SJCRH30 (cell line): Measurements from ENCODE around the gene RAE1. TPM values are rescaled to one million over a fixed set of nuclear protein-coding genes. Genes with fewer than 3 reads are reported as not detected.
A peak's percentile ranks its signal among the peaks of the same experiment; 100 is the strongest.

ENCODE experiments used
- DNase-seq, 2 experiments: peaks; one replicate each; pipeline ENCODE4 v3.0.0-alpha.2; 2015 to 2020
- H3K27ac ChIP-seq: fragments of 250-450 bp; sonication (Bioruptor Pico); 2 replicates; pipeline ENCODE4 v1.5.1; 2020; ENCODE audit warnings: mild to moderate bottlenecking, moderate library complexity
- H3K27me3 ChIP-seq: fragments of 250-450 bp; sonication (Bioruptor Pico); 2 replicates; pipeline ENCODE4 v1.5.1; 2020; ENCODE audit warnings: mild to moderate bottlenecking, moderate library complexity
- H3K36me3 ChIP-seq: fragments of 250-450 bp; sonication (Bioruptor Pico); 2 replicates; pipeline ENCODE4 v1.5.1; 2020; ENCODE audit warnings: mild to moderate bottlenecking, moderate library complexity
- H3K4me1 ChIP-seq: fragments of 250-450 bp; sonication (Bioruptor Pico); 2 replicates; pipeline ENCODE4 v1.5.1; 2020; ENCODE audit warnings: mild to moderate bottlenecking, moderate library complexity
- H3K4me3 ChIP-seq: fragments of 250-450 bp; sonication (Bioruptor Pico); 2 replicates; pipeline ENCODE4 v1.5.1; 2020; ENCODE audit warnings: mild to moderate bottlenecking, moderate library complexity
- H3K9me3 ChIP-seq: fragments of 250-450 bp; sonication (Bioruptor Pico); replicated peaks from 2 replicates; pipeline ENCODE4 v1.5.1; 2020; ENCODE audit warnings: mild to moderate bottlenecking, moderate library complexity
- total RNA-seq: library from RNA; depleted of rRNA; stranded (reverse); fragments of >200 nt; shearing (Covaris generic); gene quantifications from 2 replicates; pipeline ENCODE4 v1.2.3, GENCODE V29; 2014

RAE1 gene
- total RNA-seq, 1 experiment from 2014 or later = 112 TPM

DNA sequence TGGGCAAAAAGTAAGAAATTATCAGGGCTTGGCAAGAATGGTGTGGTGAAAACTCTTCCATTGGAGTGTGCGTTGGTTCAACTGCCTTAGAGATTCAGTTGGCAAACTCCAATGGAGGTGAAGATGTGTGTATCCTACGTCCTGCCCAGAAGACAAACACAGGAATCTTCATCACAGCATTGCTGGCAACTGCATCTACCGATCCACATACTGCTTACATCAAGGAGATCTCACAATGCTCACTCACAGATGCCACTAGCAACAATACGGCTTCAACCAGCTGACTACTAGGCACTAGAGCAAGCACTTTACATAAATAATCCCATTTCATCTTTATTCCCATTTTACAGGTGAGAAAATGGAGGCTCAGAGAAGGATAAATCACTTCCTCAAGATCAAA, 31.5 kb upstream of the RAE1 start:
- H3K4me1 ChIP-seq = no peaks in the 10 kb centered on the region; the same call in 1 of the 2 replicates
- DNase-seq = no peak
- no peak overlapping the region for H3K4me3 ChIP-seq
- H3K36me3 ChIP-seq = no peaks in the 10 kb centered on the region
- H3K27ac ChIP-seq = no peak overlapping the region
- peaks cover 24% of the 10 kb centered on the region; the same call in 1 of the 2 replicates for H3K27me3 ChIP-seq
- H3K9me3 ChIP-seq = no peaks in the 10 kb centered on the region

GRCh38 chr20:57320358-57320757, 30.7 kb upstream of the RAE1 start:
- Histone ChIP-seq H3K27ac (no peak overlapping the region), H3K36me3 (no peaks in the 10 kb centered on the region), H3K27me3 (peaks cover 23% of the 10 kb centered on the region; the same call in 1 of the 2 replicates), H3K9me3 (no peaks in the 10 kb centered on the region), H3K4me3 (no peak overlapping the region), H3K4me1 (no peaks in the 10 kb centered on the region; the same call in 1 of the 2 replicates)
- no peak for DNase-seq

- DNase-seq = no peak
- Histone ChIP-seq H3K36me3 (no peaks in the 10 kb centered on the region), H3K4me3 (no peak overlapping the region), H3K27ac (no peak overlapping the region), H3K9me3 (no peaks in the 10 kb centered on the region), H3K27me3 (peaks cover 24% of the 10 kb centered on the region; the same call in 1 of the 2 replicates), H3K4me1 (no peaks in the 10 kb centered on the region; the same call in 1 of the 2 replicates)
These were observed 29.9 kb upstream of the RAE1 start for GRCh38 chr20:57321142-57321541.

- H3K36me3 ChIP-seq = no peaks in the 10 kb centered on the region
- no peak overlapping the region for H3K27ac ChIP-seq
- H3K4me3 ChIP-seq = no peak overlapping the region
- H3K27me3 ChIP-seq = peaks cover 36% of the 10 kb centered on the region
- no peaks in the 10 kb centered on the region for H3K9me3 ChIP-seq
- DNase-seq = no peak
- H3K4me1 ChIP-seq = peaks cover 3% of the 10 kb centered on the region; the same call in 1 of the 2 replicates
These were observed 28.6 kb upstream of the RAE1 start for GRCh38 chr20:57322476-57322875.

DNA sequence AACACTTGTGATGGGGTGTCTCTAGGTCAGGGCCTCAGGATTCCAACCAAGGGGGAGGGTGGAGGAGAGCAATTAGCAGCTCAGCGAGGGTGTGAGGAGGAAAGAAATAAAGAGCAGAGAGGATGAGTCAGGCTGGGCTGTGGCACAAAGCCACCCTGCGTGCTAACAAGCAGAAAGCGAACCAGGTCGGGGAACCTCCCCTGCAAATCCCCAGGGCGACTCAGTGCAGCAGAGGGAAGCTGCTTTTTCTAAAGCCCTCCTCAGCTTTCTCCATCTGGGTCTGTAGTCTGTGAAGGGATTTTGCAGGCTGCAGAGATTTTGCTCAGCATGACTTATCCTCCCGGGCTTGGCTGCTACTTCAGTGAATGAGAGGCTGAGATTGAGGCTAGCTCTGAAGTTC, 28.0 kb upstream of the RAE1 start:
- H3K27ac ChIP-seq = no peak overlapping the region
- H3K4me3 ChIP-seq = no peak overlapping the region
- DNase-seq = peak; percentile 33 to 40
- H3K36me3 ChIP-seq = no peaks in the 10 kb centered on the region
- no peaks in the 10 kb centered on the region for H3K9me3 ChIP-seq
- peaks cover 3% of the 10 kb centered on the region; the same call in 1 of the 2 replicates for H3K4me1 ChIP-seq
- H3K27me3 ChIP-seq = peaks cover 35% of the 10 kb centered on the region

DNA sequence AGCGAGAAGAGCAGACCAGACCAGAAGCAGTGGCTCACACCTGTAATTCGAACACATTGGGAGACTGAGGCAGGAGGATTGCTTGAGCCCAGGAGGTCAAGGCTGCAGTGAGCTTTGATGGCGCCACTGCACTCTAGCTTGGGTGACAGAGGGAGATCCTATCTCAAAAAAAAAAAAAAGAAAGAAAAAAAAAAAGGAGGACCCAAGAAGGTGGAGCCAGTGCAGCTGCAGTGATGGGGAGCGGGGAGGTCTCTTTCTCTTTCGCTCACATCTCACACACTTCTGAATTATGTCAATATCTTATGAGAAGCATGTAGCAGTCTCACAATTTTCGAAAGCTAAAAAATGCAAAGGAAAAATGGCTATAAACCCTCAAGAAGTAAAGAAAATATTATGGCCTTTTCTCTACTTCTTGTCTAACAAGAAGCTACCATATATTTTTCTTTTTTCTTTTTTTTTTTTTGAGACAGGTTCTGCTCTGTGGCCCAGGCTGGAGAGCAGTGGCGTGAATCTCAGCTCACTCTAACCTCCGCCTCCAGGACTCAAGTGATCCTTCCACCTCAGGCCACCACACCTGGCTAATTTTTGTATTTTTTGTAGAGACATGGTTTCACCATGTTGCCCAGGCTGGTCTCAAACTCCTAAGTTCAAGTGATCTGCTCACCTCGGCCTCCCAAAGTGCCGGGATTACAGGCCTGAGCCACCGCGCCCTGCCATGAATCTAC, 25.3 kb upstream of the RAE1 start:
- H3K4me1 ChIP-seq = peaks cover 3% of the 10 kb centered on the region; the same call in 1 of the 2 replicates
- no peak for DNase-seq
- H3K36me3 ChIP-seq = no peaks in the 10 kb centered on the region
- no peaks in the 10 kb centered on the region for H3K9me3 ChIP-seq
- H3K4me3 ChIP-seq = no peak overlapping the region
- H3K27ac ChIP-seq = no peak overlapping the region
- peaks cover 40% of the 10 kb centered on the region for H3K27me3 ChIP-seq

DNA sequence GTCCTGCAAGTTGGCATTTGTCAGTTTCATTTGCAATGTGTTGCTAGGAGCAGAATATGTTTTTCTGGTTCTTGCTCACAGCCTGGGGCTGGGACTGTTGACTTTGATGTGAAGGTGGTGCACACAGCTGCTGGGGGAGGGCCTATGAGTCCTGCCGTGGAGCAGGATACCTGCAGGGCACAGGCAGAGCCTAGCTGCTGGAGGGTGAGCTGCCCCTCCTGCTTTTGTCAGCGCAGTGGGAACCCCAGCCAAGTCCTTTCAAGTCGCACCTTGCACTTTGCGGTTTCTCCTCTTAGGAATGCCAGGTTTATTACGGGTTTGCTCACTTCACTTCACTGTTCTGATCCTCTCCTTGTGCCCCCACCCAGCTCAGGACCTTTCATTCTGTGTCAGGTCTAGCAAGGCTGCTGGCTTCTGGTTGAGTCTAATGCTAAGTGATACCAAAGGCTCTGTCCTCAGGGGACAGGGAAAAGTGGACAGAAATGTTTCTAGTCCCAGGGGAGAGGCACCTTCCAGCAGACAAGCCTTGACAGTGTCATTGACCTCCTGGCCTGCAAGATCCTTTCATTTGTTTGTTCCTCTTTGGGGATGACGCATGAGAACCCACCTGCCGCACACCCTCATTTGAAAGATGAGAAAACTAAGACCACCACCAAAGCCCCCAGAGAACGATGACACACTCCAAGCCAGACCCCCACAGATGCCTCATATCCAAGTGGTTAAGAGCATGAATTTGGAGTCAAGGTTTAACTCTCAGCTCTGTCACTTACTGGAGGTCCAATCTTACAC, 24.2 kb upstream of the RAE1 start:
- Histone ChIP-seq H3K4me1 (peaks cover 3% of the 10 kb centered on the region; the same call in 1 of the 2 replicates), H3K4me3 (no peak overlapping the region)
- DNase-seq = no peak

DNA sequence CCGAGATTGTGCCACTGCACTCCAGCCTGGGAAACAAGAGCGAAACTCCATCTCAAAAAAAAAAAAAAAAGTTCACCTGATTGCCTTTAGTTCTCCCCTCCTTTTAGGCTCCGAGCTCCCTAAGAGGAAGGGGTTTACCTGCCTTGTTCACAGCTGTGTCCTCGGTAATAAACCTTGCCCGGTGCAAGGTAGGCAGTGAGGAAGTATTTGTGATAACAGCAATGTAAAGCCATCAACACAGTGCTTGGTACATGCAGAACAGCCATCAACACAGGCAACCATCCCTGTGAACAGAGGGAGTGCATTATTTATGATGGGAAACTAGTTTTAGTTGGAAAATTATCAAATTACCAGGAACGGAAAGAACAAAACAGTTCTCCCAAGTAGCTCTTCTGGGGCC, 23.2 kb upstream of the RAE1 start:
- Histone ChIP-seq H3K4me3 (no peak overlapping the region), H3K4me1 (peaks cover 3% of the 10 kb centered on the region; the same call in 1 of the 2 replicates), H3K36me3 (no peaks in the 10 kb centered on the region), H3K27me3 (peaks cover 37% of the 10 kb centered on the region), H3K9me3 (no peaks in the 10 kb centered on the region), H3K27ac (no peak overlapping the region)
- no peak for DNase-seq

More for the DNA sequence above, 24.2 kb upstream of the RAE1 start:
- Histone ChIP-seq H3K27me3 (peaks cover 40% of the 10 kb centered on the region), H3K27ac (no peak overlapping the region), H3K9me3 (no peaks in the 10 kb centered on the region), H3K36me3 (no peaks in the 10 kb centered on the region)

DNA sequence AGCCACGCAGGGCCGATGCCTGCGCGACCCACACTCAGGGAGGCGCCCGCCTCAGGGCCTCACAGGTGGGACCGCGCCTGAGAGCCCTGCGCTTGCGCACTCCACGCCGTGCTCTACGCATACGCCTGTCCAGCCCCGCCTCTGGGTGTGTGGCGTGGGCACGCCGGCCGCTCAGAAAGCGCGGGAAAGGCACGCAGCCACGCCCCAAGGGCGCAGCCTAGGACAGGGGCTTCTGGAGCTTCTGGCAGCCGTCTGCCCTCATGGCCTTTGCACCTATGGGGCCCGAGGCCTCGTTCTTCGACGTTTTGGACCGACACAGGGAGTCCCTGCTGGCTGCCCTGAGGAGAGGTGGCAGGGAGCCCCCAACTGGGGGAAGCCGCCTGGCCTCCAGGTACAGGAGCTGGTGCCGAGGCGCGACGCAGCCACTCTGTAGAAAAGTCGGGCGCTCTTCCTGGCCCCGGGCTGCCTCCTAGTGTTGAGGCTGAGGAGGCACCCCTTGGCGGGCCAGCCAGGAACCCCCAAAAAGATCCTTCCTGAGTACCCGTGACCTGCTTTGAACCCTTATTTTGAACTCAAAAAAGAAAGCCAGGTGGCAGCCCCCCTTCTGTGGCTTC, 21.3 kb upstream of the RAE1 start, which contains the start of gene SPO11:
SPO11 (plus strand) TSS at position 196 of the 614 bp plus-strand sequence; CDS start at position 261, 65 bp downstream.
- no peak for DNase-seq
- Histone ChIP-seq H3K36me3 (no peaks in the 10 kb centered on the region), H3K9me3 (no peaks in the 10 kb centered on the region), H3K4me3 (no peak within 1 kb of the TSS), H3K27me3 (peaks cover 34% of the 10 kb centered on the region), H3K4me1 (0 out of 2 replicates have a peak, but pooled peaks cover 3% of the 10 kb centered on the region), H3K27ac (no peak within 1 kb of the TSS)

- H3K36me3 ChIP-seq = no peaks in the 10 kb centered on the region
- H3K4me1 ChIP-seq = 0 out of 2 replicates have a peak, but pooled peaks cover 3% of the 10 kb centered on the region
- H3K27ac ChIP-seq = no peak overlapping the region
- H3K27me3 ChIP-seq = peaks cover 31% of the 10 kb centered on the region
- DNase-seq = no peak
- no peaks in the 10 kb centered on the region for H3K9me3 ChIP-seq
- no peak overlapping the region for H3K4me3 ChIP-seq
These were observed 20.1 kb upstream of the RAE1 start for GRCh38 chr20:57330998-57331397.

DNA sequence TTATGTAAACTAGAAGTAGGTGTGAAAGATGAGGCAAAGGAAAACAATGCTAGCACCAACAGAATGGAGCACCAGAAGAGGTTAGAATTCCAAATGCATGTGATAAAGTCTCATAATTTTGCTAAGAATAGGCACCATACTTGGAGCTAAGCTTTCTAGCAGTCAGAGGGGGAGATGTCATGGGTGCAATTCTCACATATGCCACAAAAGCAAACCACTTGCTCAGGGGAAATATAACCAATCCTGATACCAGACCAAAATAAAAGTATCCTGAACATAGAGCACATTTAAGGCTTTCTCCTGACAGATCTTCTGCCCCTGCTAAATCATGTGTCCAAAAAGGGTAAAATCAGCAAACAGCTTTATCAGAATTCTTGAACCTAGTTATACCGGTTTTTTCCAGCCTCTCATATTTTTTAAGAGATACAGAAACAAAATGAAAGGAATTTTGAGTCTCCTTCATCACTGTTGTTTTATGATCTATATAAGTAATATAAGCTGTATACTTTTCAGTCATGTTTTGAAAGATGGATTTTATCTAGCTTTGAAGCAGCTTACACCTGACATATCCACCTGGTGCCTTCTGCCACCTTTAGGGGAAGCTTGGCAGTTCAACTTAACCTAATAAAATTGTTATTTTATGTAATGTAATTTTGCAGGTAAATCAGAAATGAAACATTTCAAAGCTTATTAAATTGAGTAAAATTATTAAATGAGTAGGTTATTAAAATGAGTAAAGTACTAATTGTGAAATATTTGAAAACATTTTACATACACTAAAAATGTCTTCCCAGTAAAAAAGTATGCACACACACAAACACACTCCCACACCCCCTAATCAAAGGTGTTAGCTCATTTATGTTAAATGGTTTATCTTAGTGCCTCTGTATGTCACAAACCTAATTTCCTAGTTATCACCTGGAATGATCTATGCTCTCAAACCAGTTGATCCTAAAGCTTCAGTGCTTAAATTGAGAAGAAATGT, 18.7 kb upstream of the RAE1 start:
- no peaks in the 10 kb centered on the region for H3K4me1 ChIP-seq
- H3K9me3 ChIP-seq = no peaks in the 10 kb centered on the region

DNA sequence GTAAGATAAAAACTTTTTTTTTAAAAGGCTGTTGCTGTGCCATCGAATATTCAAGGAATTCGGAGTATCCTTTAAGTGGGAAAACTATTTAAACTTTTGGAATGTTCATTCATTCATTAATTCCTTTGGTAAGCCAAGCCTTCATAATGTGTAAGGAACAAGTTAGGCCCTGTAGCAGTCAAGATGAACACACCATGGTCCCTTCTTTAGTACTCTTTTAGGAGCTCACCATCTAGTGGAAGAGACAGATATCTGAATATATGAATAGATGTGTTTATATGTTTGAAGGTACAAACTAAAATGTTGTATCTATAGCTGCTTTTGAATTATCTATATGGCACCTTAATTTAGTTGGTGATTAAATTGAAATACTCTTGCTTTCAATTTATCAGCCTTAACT, 15.7 kb upstream of the RAE1 start:
- Histone ChIP-seq H3K4me3 (no peak overlapping the region), H3K27me3 (peaks cover 10% of the 10 kb centered on the region), H3K4me1 (peaks cover 4% of the 10 kb centered on the region; the same call in 1 of the 2 replicates), H3K27ac (no peak overlapping the region), H3K9me3 (no peaks in the 10 kb centered on the region), H3K36me3 (no peaks in the 10 kb centered on the region)
- DNase-seq = peak in 1 of 2 experiments; percentile 49

More for the DNA sequence above, 18.7 kb upstream of the RAE1 start:
- Histone ChIP-seq H3K36me3 (no peaks in the 10 kb centered on the region), H3K27ac (no peak overlapping the region), H3K4me3 (no peak overlapping the region), H3K27me3 (peaks cover 18% of the 10 kb centered on the region)
- no peak for DNase-seq

GRCh38 chr20:57341663-57342062, 9.4 kb upstream of the RAE1 start:
- Histone ChIP-seq H3K9me3 (no peaks in the 10 kb centered on the region), H3K36me3 (no peaks in the 10 kb centered on the region), H3K27ac (no peak overlapping the region), H3K4me3 (no peak overlapping the region), H3K27me3 (no peaks in the 10 kb centered on the region; the same call in 1 of the 2 replicates), H3K4me1 (peaks cover 25% of the 10 kb centered on the region)
- peak in 1 of 2 experiments; percentile 74 for DNase-seq

- Histone ChIP-seq H3K4me3 (no peak overlapping the region), H3K27ac (no peak overlapping the region), H3K9me3 (no peaks in the 10 kb centered on the region), H3K27me3 (no peaks in the 10 kb centered on the region; the same call in 1 of the 2 replicates), H3K36me3 (no peaks in the 10 kb centered on the region), H3K4me1 (peaks cover 25% of the 10 kb centered on the region)
- DNase-seq = no peak
These were observed 8.2 kb upstream of the RAE1 start for GRCh38 chr20:57342829-57343228.
